K562 (cell line): ENCODE measurements around the gene ANAPC16. TPM values are rescaled to one million over a fixed set of nuclear protein-coding genes. Genes with fewer than 3 reads are reported as not detected.
A peak's percentile ranks its signal among the peaks of the same experiment; 100 is the strongest.

ENCODE experiments used
- GABPA ChIP-seq: fragments of 200-800 bp; sonication (Bioruptor generic); conservative IDR thresholded peaks from 2 replicates; pipeline ENCODE4 v1.6.1; 2016; ENCODE audit warnings: low read depth, missing genetic modification characterization, missing compliant biosample characterization
- GMEB1 ChIP-seq: fragments of 250-450 bp; sonication (Bioruptor Pico); IDR thresholded peaks from 2 replicates; pipeline ENCODE4 v1.4.0; 2020; ENCODE audit warnings: mild to moderate bottlenecking
- HDAC3 ChIP-seq: fragments of 450-650 bp; IDR thresholded peaks from 2 replicates; pipeline ENCODE4 v1.6.1; 2018; ENCODE audit warnings: borderline replicate concordance, mild to moderate bottlenecking, moderate library complexity; ENCODE audit not compliant: partially characterized antibody
- MCM7 ChIP-seq, 2 experiments: fragments of 450-650 bp; IDR thresholded peaks; 2 replicates each; pipeline ENCODE4 v1.6.1; 2016 to 2018
- NCOA2 ChIP-seq, 2 experiments: fragments of 450-650 bp; IDR thresholded peaks; 2 replicates each; pipeline ENCODE4 v1.6.1; 2018; ENCODE audit warnings: mild to moderate bottlenecking in 2 of 2, moderate library complexity in 1 of 2; ENCODE audit not compliant: partially characterized antibody in 2 of 2
- NR0B1 ChIP-seq: fragments of 450-650 bp; IDR thresholded peaks from one replicate; pipeline ENCODE4 v1.6.1; 2018; ENCODE audit warnings: mild to moderate bottlenecking, moderate library complexity; ENCODE audit not compliant: partially characterized antibody
- NR2C2 ChIP-seq, 2 experiments: fragments of 200-800 bp in 1 of 2; sonication (Bioruptor generic) in 1 of 2; sonication (generic) in 1 of 2; formaldehyde crosslinking in 1 of 2; IDR thresholded peaks; 2 replicates each; pipeline versions ENCODE4 v1.6.1 to v1.8.0; 2016 to 2022; ENCODE audit warnings: mild to moderate bottlenecking in 1 of 2, missing compliant biosample characterization in 1 of 2, missing genetic modification characterization in 1 of 2, missing genetic modification reagents in 1 of 2
- PYGO2 ChIP-seq: fragments of 450-650 bp; IDR thresholded peaks from 2 replicates; pipeline ENCODE4 v1.6.1; 2016; ENCODE audit warnings: mild to moderate bottlenecking, missing genetic modification characterization, moderate library complexity, missing compliant biosample characterization
- RBM14 ChIP-seq: fragments of 200-400 bp; formaldehyde crosslinking; IDR thresholded peaks from 2 replicates; pipeline ENCODE4 v1.6.1; 2018; ENCODE audit warnings: low read depth, mild to moderate bottlenecking, low read length, moderate library complexity, borderline replicate concordance; ENCODE audit not compliant: insufficient read depth
- RBM22 ChIP-seq: fragments of 200-400 bp; formaldehyde crosslinking; IDR thresholded peaks from 2 replicates; pipeline ENCODE4 v1.6.1; 2018; ENCODE audit warnings: low read length, low read depth; ENCODE audit not compliant: poor library complexity, severe bottlenecking
- RCOR1 ChIP-seq, 2 experiments: IDR thresholded peaks; 2 replicates each; pipeline ENCODE4 v1.6.1; 2012; ENCODE audit warnings: low read depth in 2 of 2, low read length in 2 of 2, borderline replicate concordance in 1 of 2, improper control_type of control experiment in 1 of 2
- RNF219 ChIP-seq: fragments of 250-450 bp; sonication (Bioruptor Pico); IDR thresholded peaks from 2 replicates; pipeline ENCODE4 v1.5.0; 2022; ENCODE audit warnings: mild to moderate bottlenecking
- SMAD3 ChIP-seq: fragments of 450-650 bp; formaldehyde crosslinking; conservative IDR thresholded peaks from 2 replicates; pipeline ENCODE4 v1.4.0; 2020; ENCODE audit warnings: mild to moderate bottlenecking
- TCF7L2 ChIP-seq: fragments of 150-350 bp; IDR thresholded peaks from 2 replicates; pipeline ENCODE4 v1.6.1; 2016; ENCODE audit warnings: low read depth, mild to moderate bottlenecking, low read length, moderate library complexity
- TEAD2 ChIP-seq: fragments of 450-650 bp; IDR thresholded peaks from 2 replicates; pipeline ENCODE4 v1.6.1; 2016; ENCODE audit warnings: missing genetic modification characterization, control low read depth, missing compliant biosample characterization
- ZBTB49 ChIP-seq: sonication (generic); formaldehyde crosslinking; IDR thresholded peaks from 2 replicates; pipeline ENCODE4 v1.8.0; 2022; ENCODE audit warnings: missing genetic modification reagents, mild to moderate bottlenecking, borderline replicate concordance
- ZNF655 ChIP-seq: fragments of 250-450 bp; sonication (Bioruptor Pico); IDR thresholded peaks from 2 replicates; pipeline ENCODE4 v1.5.0; 2021
- ZNF699 ChIP-seq: fragments of 250-450 bp; sonication (Bioruptor Pico); IDR thresholded peaks from 2 replicates; pipeline ENCODE4 v1.8.0; 2021; ENCODE audit warnings: mild to moderate bottlenecking, moderate library complexity; ENCODE audit not compliant: insufficient replicate concordance
- polyA plus RNA-seq, 8 experiments: library from polyadenylated mRNA; depleted of rRNA in 4 of 8; stranded (reverse) in 5 of 8; unstranded in 3 of 8; fragments of >200 nt; fragmentation: Nextera tagmentation in 2 of 8; fragmentation: Illumina TruSeq in 1 of 8; extraction: Ambion mirVana in 2 of 8; extraction: Trizol in 1 of 8; gene quantifications; 2 replicates each; pipeline versions ENCODE4 v1.2.1 to v1.2.3, GENCODE V29; 2011 to 2014; ENCODE audit warnings: inconsistent platforms in 1 of 8, missing spikeins in 1 of 8
- total RNA-seq, 7 experiments: library from RNA; depleted of rRNA in 6 of 7; stranded (reverse); fragments of >200 nt in 6 of 7; fragmentation: Illumina TruSeq in 2 of 7; extraction: Trizol in 2 of 7; gene quantifications; 2 replicates each; pipeline versions ENCODE4 v1.2.1 to v1.2.3, GENCODE V29; 2011 to 2021; ENCODE audit warnings: low replicate concordance in 1 of 7

Gene ANAPC16
- total and polyA plus RNA-seq, 9 of the 15 experiments (the other 6 are each of a cell fraction or from before 2014, with no cell fraction given): 42.6 to 208 (median 108) TPM

GRCh38 chr10:72171175-72171630 lies 44.6 kb upstream of the ANAPC16 start (continued):
- TF ChIP-seq RBM22: no peak
- no peak for TF ChIP-seq MCM7 (IDR thresholded peaks at IDR 0.05)
- no peak for TF ChIP-seq TCF7L2
- no peak for TF ChIP-seq ZNF699 (CRISPR knock-in tag)
- 0 out of 2 replicates have a peak, but pooled peaks have one; percentile 30 for TF ChIP-seq NR2C2 (CRISPR knock-in tag; IDR thresholded peaks at IDR 0.05)
- TF ChIP-seq NR2C2 (tag; IDR thresholded peaks at IDR 0.05): peak; percentile 84
- no peak for TF ChIP-seq RNF219 (CRISPR knock-in tag)
- no peak for TF ChIP-seq SMAD3
- TF ChIP-seq RCOR1 (IDR thresholded peaks at IDR 0.05; ENCODE audit: borderline replicate concordance in 1 of 2, low read depth in 2 of 2, low read length in 2 of 2): peak in 1 of 2 experiments; percentile 95; a peak in 2 of 4 replicates
- TF ChIP-seq ZBTB49 (CRISPR knock-in tag): no peak
- no peak for TF ChIP-seq TEAD2 (tag)
- no peak for TF ChIP-seq NR0B1
- no peak for TF ChIP-seq HDAC3
- TF ChIP-seq PYGO2: no peak
- TF ChIP-seq ZNF655 (CRISPR knock-in tag): no peak
- TF ChIP-seq NCOA2 (IDR thresholded peaks at IDR 0.05; ENCODE audit: partially characterized antibody in 2 of 2): no peak
- TF ChIP-seq GABPA (tag): no peak; the same call in 1 of the 2 replicates
- no peak for TF ChIP-seq GMEB1 (CRISPR knock-in tag)
- TF ChIP-seq RBM14: no peak
